GM12878 (cell line): ENCODE data around the gene WDR48.

Experiments used
- EZH2 ChIP-seq: IDR thresholded peaks from 2 replicates; pipeline ENCODE4 v1.6.1; 2012; ENCODE audit warnings: low read depth, mild to moderate bottlenecking, control low read depth, inconsistent platforms, low read length, borderline replicate concordance; ENCODE audit not compliant: control insufficient read depth
- FOXK2 ChIP-seq: fragments of 450-650 bp; IDR thresholded peaks from 2 replicates; pipeline ENCODE4 v1.6.1; 2017; ENCODE audit warnings: mild to moderate bottlenecking, moderate library complexity
- NFYB ChIP-seq: IDR thresholded peaks from 2 replicates; pipeline ENCODE4 v1.6.1; 2011; ENCODE audit warnings: low read depth, mild to moderate bottlenecking, low read length, improper control_type of control experiment, moderate library complexity; ENCODE audit not compliant: insufficient read depth
- POLR2A ChIP-seq: IDR thresholded peaks from 2 replicates; pipeline ENCODE4 v1.6.1; 2011; ENCODE audit warnings: low read depth, mild to moderate bottlenecking, low read length
- ZNF274 ChIP-seq: IDR thresholded peaks from one replicate; pipeline ENCODE4 v1.8.0; 2011; ENCODE audit not compliant: insufficient read length, insufficient read depth
- TF ChIP-seq, protein P1 (sequence below): IDR thresholded peaks from 2 replicates; pipeline ENCODE4 v1.6.1; 2012; ENCODE audit warnings: low read depth, low read length, improper control_type of control experiment

DNA sequence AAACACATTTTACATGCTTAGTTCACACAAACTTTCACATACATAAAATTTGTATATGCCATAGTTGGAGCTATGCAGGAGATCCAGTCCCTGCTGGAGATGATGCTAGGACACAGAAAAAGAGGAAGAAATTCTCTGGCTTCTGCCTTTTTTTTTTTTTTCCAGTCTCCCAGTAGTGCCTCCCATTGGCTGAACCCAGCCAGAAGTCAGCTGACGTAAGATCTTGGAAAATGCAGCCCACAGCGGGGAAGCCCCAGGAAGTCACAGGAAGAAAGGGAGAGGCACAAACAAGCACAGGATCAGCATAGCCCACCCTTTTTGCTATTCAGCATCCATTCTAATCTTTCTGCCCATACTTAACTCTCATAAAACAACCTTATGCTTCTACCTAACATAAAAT is 38.5 kb upstream of the WDR48 start:
- TF ChIP-seq NFYB (no peak), FOXK2 (no peak), ZNF274 (no peak), POLR2A (no peak), EZH2 (no peak)
- TF ChIP-seq, protein P1, sequence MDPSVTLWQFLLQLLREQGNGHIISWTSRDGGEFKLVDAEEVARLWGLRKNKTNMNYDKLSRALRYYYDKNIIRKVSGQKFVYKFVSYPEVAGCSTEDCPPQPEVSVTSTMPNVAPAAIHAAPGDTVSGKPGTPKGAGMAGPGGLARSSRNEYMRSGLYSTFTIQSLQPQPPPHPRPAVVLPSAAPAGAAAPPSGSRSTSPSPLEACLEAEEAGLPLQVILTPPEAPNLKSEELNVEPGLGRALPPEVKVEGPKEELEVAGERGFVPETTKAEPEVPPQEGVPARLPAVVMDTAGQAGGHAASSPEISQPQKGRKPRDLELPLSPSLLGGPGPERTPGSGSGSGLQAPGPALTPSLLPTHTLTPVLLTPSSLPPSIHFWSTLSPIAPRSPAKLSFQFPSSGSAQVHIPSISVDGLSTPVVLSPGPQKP = no peak
